NCI-H1436 treated with DMSO at 0.1 percent for 48 hours (cell line): ENCODE results near the gene NCAPG.

Experiments used
- DNase-seq: peaks from one replicate; lab custom pipeline; 2025; lab: John Stamatoyannopoulos, UW

The NCAPG gene, protein sequence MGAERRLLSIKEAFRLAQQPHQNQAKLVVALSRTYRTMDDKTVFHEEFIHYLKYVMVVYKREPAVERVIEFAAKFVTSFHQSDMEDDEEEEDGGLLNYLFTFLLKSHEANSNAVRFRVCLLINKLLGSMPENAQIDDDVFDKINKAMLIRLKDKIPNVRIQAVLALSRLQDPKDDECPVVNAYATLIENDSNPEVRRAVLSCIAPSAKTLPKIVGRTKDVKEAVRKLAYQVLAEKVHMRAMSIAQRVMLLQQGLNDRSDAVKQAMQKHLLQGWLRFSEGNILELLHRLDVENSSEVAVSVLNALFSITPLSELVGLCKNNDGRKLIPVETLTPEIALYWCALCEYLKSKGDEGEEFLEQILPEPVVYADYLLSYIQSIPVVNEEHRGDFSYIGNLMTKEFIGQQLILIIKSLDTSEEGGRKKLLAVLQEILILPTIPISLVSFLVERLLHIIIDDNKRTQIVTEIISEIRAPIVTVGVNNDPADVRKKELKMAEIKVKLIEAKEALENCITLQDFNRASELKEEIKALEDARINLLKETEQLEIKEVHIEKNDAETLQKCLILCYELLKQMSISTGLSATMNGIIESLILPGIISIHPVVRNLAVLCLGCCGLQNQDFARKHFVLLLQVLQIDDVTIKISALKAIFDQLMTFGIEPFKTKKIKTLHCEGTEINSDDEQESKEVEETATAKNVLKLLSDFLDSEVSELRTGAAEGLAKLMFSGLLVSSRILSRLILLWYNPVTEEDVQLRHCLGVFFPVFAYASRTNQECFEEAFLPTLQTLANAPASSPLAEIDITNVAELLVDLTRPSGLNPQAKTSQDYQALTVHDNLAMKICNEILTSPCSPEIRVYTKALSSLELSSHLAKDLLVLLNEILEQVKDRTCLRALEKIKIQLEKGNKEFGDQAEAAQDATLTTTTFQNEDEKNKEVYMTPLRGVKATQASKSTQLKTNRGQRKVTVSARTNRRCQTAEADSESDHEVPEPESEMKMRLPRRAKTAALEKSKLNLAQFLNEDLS

DNA sequence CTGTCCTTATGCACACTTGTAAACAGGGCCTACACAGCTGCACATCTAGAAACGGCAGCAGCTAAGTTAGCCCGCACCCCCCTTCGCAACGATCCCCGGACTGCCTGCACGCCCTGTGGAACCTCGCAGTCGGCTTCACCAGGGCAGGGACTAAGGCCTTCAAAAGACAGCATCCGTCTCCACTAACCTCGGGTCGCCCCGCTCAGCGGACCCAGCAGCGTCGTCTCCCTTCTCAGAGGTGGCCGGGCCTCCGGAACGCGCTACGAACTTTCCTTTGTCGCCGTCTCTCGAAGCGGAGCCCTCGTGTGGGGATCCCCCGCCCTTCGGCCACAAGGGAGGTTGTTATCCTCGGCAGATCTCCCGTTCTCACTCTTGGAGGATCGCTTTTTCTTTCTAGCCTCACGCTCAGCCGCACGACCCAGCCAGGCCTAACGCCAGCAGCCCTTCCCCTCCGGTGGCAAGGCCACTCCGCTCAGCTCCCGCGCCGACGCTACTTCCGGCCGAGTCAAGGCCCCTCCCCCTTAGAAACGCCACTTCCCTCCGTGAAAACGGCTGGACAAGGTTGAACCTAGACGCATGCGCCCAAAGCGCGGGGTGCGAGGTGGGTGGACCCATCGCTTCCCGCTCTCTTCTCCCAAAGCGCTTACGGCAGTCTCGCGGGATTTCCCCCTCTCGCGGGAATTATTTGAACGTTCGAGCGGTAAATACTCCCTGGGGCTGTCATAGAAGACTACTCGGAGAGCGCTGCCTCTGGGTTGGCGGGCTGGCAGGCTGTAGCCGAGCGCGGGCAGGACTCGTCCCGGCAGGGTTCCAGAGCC lies at the start of gene NCAPG, which contains the start of gene DCAF16:
Gene NCAPG (plus strand): TSS at position 720 of the 818 bp plus-strand sequence. CDS start 99 bp downstream, outside the sequence.
Gene DCAF16 (minus strand): TSS at position 498 of the 818 bp plus-strand sequence. CDS start 6,616 bp downstream, outside the sequence.
- peak; percentile 73 for DNase-seq

DNA sequence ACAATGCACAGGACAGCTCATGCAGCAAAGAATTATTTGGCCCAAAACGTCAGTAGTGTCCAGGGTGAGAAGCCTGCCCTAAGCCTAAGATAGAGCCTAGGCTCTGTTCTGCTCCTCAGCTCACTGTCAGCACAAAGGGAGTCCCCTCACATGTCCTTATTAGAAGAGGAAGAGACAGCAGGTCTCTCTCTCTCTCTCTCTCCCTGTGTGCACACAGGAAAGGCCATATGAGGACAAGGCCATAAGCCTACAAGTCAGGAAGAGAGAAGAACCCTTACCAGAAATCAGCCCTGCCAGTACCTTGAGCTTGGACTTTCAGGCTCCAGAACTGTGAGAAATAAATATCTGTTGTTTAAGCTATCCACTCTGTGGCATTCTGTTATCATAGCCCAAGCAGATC lies 49.7 kb upstream of the NCAPG start:
- no peak for DNase-seq

DNA sequence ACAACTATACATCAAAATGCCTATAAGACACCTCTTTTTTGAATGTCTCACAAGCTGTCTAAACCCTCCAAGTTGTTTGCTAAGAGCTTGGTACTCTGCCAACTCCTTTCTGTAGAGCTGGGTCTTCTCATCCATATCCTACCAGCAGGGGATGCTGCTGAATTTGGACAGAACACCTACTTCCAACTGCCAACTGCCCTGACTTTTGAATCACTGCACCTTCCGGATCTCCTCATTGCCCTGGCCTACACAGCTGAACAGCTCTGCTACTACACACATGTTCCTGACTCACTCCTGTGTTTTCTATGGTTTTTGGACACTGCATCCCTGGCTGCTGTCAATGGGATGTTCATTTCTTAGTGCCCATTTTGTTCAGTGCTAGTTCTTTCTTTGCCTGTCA lies 48.1 kb upstream of the NCAPG start:
- DNase-seq, result no peak

DNA sequence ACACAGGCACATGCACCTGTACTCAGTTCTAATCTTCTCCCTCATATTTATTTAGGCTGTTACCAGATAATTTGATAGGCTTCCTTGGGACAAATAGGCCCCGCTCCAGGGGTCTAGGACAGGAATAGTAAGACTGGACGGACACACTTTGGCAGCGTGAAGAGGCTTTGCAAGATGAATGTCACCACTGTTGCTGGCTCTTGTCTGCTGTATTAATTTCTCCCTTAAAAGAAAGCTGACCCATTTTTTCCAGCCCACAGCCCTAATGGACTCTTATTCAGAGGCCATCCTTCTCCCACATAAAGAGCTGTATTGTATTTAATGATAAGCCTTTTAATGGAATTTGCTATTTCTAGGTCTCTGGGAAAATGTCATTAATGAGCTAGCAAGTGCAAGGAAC lies 47.4 kb upstream of the NCAPG start:
- DNase-seq, result no peak

DNA sequence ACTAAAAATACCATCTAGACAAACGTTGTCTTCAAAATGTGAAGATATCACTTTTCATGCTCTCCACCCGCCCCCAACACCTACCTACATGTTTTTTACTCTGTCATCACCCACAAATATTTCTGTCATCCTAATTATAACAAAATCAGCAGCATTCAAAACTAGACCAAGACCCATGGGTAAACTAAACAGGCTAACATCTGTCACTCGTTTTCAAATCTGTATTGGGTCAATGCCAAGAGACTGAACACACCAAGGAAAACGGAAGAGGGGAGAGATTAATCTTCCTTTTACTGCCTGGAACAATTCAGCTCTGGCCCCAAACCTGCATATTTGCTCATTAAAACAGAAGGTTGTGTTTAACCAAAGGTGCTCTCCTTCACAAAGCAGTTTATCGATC lies 46.8 kb upstream of the NCAPG start:
- no peak for DNase-seq

DNA sequence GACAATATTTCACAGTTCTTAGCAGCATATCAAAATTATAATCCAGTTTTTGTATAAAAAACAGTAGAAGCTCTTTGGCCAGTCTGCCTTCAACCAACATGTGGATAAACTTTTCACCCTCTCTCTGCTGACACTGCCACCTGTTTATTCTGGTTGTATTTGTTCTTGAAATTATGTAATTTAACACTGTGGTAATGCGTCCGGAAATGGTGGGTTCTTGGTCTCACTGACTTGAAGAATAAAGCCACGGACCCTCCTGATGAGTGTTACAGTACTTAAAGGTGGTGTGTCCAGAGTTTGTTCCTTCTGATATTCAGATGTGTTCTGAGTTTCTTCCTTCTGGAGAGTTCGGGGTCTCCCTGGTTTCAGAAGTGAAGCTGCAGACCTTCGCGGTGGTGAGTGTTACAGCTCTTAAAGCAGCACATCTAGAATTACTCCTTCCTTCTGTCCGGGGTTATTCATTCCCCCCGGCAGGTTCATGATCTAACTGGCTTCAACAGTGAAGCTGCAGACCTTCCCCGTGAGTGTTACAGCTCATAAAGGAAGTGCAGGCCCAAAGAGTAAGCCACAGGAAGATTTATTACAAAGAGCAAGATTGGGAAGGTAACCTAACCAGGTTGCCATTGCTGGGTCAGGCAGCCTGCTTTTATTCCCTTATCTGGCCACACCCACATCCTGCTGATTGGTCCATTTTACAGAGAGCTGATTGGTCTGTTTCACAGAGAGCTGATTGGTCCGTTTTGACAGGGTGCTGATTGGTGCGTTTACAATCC lies 45.1 kb upstream of the NCAPG start:
- no peak for DNase-seq

DNA sequence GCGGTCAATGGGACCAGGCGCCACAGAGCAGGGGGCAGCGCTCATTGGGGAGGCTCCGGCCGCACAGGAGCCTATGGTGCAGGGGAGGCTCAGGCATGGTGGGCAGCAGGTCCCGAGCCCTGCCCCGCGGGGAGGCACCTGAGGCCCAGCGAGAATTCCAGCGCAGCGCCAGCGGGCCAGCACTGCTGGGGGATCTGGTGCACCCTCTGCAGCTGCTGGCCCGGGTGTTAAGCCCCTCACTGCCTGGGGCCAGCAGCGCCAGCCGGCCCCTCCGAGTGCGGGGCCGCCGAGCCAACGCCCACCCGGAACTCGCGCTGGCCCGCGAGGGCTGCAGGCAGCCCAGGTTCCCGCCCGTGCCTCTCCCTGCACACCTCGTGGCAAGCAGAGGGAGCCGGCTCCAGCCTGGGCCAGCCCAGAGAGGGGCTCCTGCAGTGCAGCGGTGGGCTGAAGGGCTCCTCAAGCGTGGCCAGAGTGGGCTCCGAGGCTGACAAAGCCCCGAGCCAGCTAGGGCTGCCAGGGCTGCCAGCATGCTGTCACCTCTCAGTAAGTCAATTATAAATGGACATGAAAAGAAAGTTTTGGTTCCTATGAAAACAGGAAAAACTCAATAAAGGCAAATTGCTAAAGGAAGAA lies 43.8 kb upstream of the NCAPG start:
- no peak for DNase-seq

DNA sequence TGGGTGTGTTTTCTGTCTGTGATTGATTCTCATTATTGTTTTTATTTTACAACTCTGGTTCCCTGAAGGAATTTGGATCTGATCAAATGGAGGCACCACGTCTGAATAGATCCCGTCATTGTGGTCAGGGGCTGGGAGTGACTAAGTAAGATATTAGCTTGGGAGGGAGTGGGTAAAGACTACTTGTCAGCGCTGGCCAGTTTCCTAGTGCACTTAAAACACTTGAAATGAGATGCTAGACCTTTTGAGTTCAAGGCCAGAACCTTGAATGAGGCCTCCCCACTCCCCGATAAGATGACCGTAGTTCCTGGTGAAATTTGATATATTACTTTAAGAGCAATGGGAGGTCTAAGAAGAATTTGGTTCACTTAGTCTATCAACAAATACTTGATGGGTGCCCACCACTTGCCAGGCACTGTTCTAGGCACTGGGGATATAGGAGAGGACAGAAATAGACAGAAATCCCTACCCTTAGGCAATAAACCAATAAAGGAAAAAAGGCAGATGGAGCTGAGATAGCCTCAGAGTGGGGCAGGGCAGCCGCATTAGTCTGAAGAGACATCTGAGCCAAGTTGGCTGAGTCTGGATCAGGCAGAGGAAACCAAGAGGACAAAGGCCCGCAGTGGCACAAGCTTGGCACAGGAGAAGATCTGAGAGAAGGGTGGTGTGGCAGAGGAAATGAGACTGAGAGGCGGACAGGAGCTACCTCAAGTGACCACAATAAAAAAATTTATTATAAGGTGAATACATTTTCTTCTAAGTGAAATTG lies 41.2 kb upstream of the NCAPG start:
- no peak for DNase-seq

DNA sequence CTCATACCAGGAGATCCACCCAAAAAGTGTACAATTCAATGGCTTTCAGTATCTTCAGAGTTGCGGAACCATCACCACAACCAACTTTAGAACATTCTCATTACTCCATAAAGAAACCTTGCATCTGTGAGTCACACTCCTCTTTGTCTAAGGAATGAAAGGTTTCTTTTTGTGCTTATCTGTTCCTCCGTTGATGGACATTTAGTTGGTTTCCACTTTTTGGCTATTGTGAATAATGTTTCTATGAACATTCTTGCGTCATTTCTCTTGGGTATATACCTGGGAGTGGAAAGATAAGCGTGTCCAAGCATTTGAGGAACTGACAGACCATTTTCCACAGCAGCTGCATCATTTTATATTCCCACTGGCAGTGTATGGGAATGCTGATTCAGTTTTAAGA lies 39.9 kb upstream of the NCAPG start:
- DNase-seq, result no peak

DNA sequence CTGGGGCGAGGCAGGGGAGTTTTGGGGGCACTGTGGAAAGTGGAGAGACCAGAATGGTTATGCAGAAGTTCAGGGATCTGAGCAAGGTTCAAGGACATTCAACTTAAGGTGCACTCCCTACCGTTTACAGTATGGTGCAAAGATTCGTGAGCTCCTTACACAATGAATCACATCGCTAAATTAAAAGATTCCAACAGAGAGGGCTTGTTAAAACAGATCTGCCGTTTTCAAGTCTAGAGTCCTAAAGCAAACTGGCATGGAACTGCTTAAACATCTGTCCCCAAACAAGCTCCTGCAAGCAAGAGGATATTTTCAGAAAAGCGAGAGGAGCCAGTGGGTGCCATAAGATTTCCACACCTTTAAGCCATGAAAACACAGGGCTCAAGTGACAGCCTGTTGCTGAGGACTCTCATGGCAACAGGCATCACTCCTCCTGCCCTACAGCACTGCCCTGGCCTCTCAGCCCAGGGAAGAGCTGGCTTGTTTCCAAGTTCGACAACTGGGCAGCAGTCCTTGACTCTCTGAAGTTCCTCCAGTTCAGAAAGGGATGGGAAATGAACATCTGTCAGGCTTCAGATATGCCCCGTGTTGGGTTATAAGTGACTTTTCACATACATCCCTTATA lies 39.4 kb upstream of the NCAPG start:
- DNase-seq, result no peak

DNA sequence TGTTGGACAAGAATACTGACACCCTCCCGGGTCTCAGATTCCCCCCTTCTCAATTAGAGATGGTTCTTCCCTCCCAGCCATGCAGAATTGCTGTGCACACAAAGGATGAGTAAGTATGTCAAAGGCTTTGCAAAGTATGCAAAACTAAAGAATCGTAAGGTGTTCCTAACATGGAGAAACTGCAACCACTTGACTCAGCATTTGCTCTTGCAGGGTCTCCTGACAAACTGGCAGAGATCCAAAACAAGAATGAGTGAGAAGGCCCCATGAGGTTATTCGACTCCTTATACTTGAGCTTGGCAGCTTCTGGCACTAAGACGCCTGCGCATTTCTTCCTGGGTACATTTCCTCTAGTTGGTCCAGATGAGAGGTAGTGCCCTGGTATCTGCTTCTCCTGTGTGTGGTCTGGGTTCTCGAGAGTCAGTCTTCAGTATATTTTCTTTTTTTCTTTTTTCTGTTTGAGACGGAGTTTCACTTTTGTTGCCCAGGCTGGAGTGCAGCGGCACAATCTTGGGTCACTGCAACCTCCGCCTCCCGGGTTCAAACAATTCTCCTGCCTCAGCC lies 37.6 kb upstream of the NCAPG start:
- no peak for DNase-seq

DNA sequence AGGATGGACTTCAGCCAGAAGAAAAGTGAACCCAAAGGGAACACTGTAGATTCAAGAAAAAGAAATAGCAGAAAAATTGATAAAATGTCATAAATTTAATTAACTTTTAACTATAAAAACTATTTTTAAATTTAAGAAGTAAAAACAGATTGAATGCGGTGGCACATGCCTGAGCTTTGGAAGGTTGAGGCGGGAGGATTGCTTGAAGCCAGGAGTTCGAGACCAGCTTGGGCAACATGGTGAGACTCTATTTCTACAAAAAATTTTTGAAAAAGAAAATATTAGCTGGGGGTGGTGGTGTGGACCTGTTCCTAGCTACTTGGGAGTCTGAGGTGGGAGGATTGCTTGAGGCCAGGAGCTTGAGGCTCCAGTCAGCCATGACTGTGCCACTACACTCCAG lies 32.3 kb upstream of the NCAPG start:
- no peak for DNase-seq

DNA sequence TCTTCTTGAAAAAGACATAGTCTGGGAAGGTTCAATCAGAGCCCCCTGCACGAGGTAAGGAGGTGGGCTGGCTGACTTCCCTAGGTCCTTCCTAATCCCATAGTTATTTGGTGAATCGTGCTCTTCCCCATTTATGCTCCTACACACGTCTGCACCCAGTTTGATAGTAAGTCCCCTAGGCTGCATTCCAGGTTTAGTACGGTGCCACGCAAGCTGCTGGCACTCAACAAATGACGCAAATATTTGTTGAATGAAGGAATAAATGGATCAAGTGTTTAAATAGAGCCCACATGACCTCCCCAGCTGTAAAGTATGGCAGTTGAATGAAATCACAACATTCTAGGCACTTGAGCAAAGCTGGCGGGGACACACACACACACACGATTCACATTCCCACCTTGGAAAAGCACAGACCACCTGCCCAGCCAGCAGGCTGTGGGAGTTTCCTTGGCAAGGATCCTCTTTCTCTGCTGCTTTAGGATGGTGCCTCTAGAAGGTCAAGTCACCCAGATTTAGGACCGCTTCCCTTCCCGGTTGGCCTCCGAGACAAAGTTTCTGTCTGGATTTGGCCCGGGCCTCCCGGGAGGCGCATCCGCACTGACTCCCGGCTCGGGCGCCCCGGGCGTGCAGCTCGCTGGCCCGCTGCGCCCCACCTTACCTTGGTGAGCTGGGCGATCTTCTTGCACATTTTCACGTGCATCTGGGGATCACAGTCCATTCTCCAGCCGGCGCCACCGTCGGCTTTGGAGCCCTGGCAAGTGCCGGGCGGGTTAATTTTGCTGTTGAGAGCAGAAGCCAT lies 30.1 kb upstream of the NCAPG start:
- DNase-seq, result no peak

DNA sequence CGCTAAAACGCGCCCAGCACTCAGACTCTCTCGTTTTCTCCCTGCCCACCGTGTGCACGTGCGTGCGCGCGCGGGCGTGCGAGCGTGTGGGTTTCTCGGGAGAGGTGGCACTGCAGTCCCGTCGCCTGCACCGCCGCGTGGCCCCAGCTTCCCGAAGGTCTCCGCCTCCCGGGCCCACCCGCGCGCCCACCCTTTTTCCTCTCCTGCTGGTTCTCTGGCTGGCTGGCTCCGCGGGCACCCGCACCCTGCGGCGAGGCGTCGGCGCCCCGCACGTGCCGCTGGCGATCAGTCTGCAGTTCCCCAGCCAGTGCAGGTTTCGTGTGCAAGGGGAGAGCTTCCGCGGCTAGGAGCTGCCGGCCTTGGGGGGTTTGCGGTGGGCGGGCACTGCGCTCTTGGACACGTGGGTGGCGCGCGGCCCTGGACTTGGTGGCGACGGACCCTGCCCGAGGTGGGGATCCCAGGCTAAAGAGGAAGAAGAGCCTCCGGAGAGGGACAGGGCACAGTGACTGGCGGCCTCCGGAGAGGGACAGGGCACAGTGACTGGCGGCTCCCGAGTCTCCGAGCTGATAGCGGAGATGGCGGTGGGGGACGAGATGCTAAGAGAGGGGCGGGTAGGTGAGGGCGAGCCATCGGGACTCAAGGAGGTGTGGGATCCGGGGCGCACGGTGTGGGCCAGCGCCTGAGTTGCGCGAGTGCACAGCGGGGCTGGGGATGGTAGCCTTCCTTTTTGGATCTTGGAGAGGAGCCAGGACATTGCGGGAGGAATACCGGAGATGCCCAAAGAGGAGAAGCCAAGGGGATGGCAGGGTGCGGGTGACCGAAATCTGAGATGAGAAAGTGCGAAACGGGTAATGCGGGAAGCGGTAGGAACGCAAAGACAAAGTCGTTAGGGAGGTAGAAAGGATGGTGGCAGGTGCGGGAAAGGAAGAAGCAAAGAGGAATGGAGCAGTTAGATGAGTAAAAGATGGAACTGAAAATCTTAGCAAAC lies 29.2 kb upstream of the NCAPG start, which contains the start of gene FAM184B:
Gene FAM184B (minus strand): TSS at position 322 of the 988 bp plus-strand sequence. CDS start 322 bp downstream, outside the sequence.
- DNase-seq, result no peak

DNA sequence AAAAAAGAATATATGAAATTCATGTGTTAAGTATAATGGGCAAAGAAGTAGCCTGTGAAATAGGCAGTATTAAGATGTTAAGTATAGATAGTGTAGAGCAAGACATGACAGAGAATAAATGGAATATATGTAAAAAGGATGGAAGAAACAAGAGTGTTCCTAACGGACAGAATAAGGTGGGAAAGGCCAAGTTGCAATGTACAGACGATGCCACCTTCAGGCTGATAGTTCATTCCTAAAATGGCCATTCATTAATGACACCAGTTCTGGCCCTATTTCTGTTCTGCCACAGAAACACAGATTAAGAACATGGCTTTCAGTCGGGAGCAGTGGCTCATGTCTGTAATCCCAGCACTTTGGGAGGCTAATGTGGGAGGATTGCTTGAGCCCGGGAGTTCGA lies 24.9 kb upstream of the NCAPG start:
- no peak for DNase-seq

DNA sequence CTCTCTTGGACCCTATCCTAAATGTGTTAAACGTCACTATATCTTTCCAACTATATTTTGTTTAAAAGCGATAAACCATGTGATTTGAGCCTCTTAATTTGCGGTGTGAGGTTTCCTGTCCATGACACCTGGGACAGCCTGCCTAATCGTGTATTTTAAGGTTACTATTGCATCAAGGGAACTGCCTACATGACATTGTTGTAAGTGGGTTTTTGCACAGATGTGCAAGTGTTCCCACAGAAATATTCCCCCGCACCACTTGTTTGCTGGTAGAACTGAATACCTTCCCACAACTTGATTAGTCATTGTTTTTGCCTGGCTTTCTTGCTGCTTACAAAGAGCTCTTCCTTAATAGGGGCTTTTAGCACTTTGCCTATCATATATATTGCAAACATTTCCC lies 24.2 kb upstream of the NCAPG start:
- DNase-seq, result no peak

DNA sequence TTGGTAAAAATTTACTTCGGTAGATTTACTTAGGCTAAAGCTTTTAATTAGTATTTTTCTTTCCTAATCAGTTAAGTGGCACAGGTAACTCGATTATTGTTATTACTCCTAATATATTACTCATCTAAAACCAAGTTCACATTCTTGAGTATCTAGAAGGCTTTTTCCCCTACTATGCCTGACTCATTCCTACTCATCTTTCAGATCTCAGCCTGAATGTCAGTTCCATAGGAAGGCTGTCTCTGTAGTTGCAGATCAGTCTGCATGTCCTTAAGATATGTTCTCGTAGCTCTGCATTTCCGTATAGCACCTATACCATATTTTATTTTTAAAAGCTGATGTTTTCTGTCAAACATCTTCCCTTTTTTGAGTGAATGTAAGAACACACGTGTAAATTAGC lies 23.5 kb upstream of the NCAPG start:
- no peak for DNase-seq
